HCT116 (cell line): ENCODE data around the gene USP24.

Source experiments
- CEBPB ChIP-seq: IDR thresholded peaks from 2 replicates; pipeline ENCODE4 v1.6.1; 2012; ENCODE audit warnings: low read depth
- ELF1 ChIP-seq: IDR thresholded peaks from 2 replicates; pipeline ENCODE4 v1.6.1; 2012; ENCODE audit warnings: low read depth, borderline replicate concordance
- EZH2 ChIP-seq: fragments of 200-600 bp; sonication (generic); IDR thresholded peaks from 2 replicates; pipeline ENCODE4 v1.6.1; 2017; ENCODE audit warnings: antibody characterized with exemption, mixed run types
- EZH2phosphoT487 ChIP-seq: fragments of 200-600 bp; IDR thresholded peaks from 2 replicates; pipeline ENCODE4 v1.6.1; 2018; ENCODE audit warnings: antibody characterized with exemption, borderline replicate concordance
- JUND ChIP-seq: IDR thresholded peaks from 2 replicates; pipeline ENCODE4 v1.6.1; 2012
- POLR2A ChIP-seq: IDR thresholded peaks from 2 replicates; pipeline ENCODE4 v1.7.0; 2011; ENCODE audit warnings: borderline replicate concordance; ENCODE audit not compliant: insufficient read depth, insufficient read length; ENCODE audit errors: extremely low read depth
- RAD21 ChIP-seq: IDR thresholded peaks from 2 replicates; pipeline ENCODE4 v1.6.1; 2012; ENCODE audit warnings: low read depth, mild to moderate bottlenecking
- ZFX ChIP-seq: fragments of 450-650 bp; IDR thresholded peaks from 2 replicates; pipeline ENCODE4 v1.6.1; 2017
- ZNF274 ChIP-seq: fragments of 200-500 bp; sonication (Bioruptor generic); IDR thresholded peaks from 2 replicates; pipeline ENCODE4 v1.6.1; 2014; ENCODE audit warnings: mild to moderate bottlenecking, low read depth, low read length, inconsistent platforms
- TF ChIP-seq, protein P1 (sequence below), 3 experiments: fragments of 200-600 bp in 1 of 3; sonication (generic) in 1 of 3; IDR thresholded peaks in 2 of 3; conservative IDR thresholded peaks in 1 of 3; 2 replicates each; pipeline ENCODE4 v1.5.1; 2012 to 2017; ENCODE audit warnings: low read depth in 2 of 3, low read length in 2 of 3, antibody characterized with exemption in 1 of 3, borderline replicate concordance in 1 of 3, control low read depth in 1 of 3, mild to moderate bottlenecking in 1 of 3, mixed read lengths in 1 of 3, mixed run types in 1 of 3, moderate library complexity in 1 of 3; ENCODE audit not compliant: insufficient read depth in 1 of 3
- TF ChIP-seq, protein P2 (sequence below): IDR thresholded peaks from 2 replicates; pipeline ENCODE4 v1.6.1; 2011; ENCODE audit warnings: mild to moderate bottlenecking, low read length, moderate library complexity; ENCODE audit not compliant: insufficient replicate concordance; ENCODE audit errors: extremely low read depth
- TF ChIP-seq, protein P3 (sequence below): IDR thresholded peaks from 2 replicates; pipeline ENCODE4 v1.6.1; 2012
- TF ChIP-seq, protein P4 (sequence below): IDR thresholded peaks from 2 replicates; pipeline ENCODE4 v1.6.1; 2012

- TF ChIP-seq ZNF274 (no peak), POLR2A (no peak), EZH2 (no peak), CEBPB (no peak), EZH2phosphoT487 (no peak), ELF1 (no peak), JUND (no peak), ZFX (no peak), RAD21 (no peak)
- TF ChIP-seq, protein P1, sequence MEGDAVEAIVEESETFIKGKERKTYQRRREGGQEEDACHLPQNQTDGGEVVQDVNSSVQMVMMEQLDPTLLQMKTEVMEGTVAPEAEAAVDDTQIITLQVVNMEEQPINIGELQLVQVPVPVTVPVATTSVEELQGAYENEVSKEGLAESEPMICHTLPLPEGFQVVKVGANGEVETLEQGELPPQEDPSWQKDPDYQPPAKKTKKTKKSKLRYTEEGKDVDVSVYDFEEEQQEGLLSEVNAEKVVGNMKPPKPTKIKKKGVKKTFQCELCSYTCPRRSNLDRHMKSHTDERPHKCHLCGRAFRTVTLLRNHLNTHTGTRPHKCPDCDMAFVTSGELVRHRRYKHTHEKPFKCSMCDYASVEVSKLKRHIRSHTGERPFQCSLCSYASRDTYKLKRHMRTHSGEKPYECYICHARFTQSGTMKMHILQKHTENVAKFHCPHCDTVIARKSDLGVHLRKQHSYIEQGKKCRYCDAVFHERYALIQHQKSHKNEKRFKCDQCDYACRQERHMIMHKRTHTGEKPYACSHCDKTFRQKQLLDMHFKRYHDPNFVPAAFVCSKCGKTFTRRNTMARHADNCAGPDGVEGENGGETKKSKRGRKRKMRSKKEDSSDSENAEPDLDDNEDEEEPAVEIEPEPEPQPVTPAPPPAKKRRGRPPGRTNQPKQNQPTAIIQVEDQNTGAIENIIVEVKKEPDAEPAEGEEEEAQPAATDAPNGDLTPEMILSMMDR (IDR thresholded peaks at IDR 0.05 in 2 of 3, conservative IDR thresholded peaks at IDR 0.05 in 1 of 3; ENCODE audit: borderline replicate concordance in 1 of 3, insufficient read depth in 1 of 3, low read depth in 2 of 3, low read length in 2 of 3): no peak
- TF ChIP-seq, protein P2, sequence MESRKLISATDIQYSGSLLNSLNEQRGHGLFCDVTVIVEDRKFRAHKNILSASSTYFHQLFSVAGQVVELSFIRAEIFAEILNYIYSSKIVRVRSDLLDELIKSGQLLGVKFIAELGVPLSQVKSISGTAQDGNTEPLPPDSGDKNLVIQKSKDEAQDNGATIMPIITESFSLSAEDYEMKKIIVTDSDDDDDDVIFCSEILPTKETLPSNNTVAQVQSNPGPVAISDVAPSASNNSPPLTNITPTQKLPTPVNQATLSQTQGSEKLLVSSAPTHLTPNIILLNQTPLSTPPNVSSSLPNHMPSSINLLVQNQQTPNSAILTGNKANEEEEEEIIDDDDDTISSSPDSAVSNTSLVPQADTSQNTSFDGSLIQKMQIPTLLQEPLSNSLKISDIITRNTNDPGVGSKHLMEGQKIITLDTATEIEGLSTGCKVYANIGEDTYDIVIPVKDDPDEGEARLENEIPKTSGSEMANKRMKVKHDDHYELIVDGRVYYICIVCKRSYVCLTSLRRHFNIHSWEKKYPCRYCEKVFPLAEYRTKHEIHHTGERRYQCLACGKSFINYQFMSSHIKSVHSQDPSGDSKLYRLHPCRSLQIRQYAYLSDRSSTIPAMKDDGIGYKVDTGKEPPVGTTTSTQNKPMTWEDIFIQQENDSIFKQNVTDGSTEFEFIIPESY: no peak
- TF ChIP-seq, protein P3, sequence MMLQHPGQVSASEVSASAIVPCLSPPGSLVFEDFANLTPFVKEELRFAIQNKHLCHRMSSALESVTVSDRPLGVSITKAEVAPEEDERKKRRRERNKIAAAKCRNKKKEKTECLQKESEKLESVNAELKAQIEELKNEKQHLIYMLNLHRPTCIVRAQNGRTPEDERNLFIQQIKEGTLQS: no peak
- TF ChIP-seq, protein P4, sequence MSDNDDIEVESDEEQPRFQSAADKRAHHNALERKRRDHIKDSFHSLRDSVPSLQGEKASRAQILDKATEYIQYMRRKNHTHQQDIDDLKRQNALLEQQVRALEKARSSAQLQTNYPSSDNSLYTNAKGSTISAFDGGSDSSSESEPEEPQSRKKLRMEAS: no peak
Observed at GRCh38 chr1:55131218-55131617, 83.9 kb downstream of the USP24 start.
